Iris pigment epithelial cell (primary cell): Measurements from ENCODE around the gene DCAF17.
"Not testable (repeated sequence)": the region's sequence is repeated elsewhere in the genome, so short reads cannot be mapped to it uniquely, and the experiment has no call there.

ENCODE experiments used
- DNase-seq: peaks from one replicate; pipeline ENCODE4 v3.0.0-alpha.2; 2011; ENCODE audit warnings: low read depth

The DCAF17 gene

GRCh38 chr2:171513719-171514160 is 79.7 kb downstream of the DCAF17 start:
- DNase-seq, result no peak

DNA sequence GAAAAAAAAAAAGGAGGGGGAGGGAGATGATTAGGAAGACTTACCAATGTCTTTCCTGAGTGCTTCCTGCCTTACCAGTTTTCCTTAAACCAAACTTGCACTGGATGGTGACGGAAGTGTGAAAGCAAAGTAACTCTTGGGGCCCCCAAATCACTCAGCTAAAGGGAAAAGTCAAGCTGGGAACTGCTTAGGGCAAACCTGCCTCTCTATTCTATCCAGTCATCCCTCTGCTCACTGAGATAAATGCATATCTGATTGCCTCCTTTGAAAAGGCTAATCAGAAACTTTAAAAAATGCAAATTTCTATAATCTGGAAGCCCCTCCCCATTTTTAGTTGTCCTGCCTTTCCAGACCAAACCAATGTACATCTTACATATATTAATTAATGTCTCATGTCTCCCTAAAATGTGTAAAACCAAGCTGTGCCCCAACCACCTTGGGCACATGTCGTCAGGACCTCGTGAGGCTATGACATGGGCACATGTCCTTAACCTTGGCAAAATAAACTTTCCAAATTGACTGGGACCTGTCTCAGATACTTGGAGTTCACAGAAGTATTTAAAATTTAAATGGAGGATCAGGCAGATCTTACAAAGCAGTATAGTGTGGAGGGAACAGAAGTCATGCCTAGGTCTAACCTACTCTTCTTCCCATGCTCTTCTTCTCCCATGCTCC is 81.0 kb downstream of the DCAF17 start:
- no peak for DNase-seq

DNA sequence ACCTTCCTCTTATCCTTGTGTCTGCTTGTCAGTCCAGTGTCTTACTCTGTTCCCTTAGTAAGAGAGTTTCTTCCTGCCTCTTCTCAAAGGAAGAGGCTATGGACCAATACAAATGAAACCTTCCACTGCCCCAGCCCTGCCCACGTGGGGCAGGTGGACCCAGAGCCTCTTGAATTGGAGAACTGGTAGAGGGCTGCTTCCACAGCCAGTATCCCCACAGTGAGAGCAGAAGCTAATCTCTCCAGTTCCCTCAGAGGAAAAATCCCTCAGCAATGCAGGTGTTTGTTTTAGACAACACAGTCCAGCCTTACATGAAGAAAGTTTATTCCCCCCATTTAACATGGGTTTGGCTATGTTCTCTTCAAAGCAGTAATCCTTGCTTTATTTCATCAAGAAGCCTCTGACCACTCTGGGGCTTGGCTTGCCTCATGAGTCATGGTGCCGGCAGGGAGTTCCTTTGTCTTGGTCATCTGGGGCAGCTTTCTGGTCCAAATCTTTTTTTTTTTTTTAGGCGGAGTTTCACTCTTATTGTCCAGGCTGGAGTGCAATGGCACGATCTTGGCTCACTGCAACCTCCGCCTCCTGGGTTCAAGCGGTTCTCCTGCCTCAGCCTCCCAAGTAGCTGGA is 81.8 kb downstream of the DCAF17 start:
- DNase-seq, result peak; percentile 79

- DNase-seq, result no peak
Measured at GRCh38 chr2:171516793-171517192, 82.8 kb downstream of the DCAF17 start.

GRCh38 chr2:171520471-171520870 is 86.4 kb downstream of the DCAF17 start:
- no peak for DNase-seq

GRCh38 chr2:171521361-171522051 is 87.5 kb downstream of the DCAF17 start:
- no peak for DNase-seq

GRCh38 chr2:171522052-171522787 is 88.2 kb downstream of the DCAF17 start, which contains the start of gene CYBRD1:
TSS of gene CYBRD1 (plus strand) at chr2:171522474. CDS start at chr2:171522546, 72 bp downstream.
- peak; percentile 90 for DNase-seq

GRCh38 chr2:171522788-171523087 is 88.7 kb downstream of the DCAF17 start:
- peak; percentile 67 for DNase-seq

GRCh38 chr2:171523088-171524017 is 89.3 kb downstream of the DCAF17 start:
- peak; percentile 86 for DNase-seq

- peak; percentile 65 for DNase-seq
Measured at GRCh38 chr2:171524018-171524401, 90.0 kb downstream of the DCAF17 start.

GRCh38 chr2:171529914-171530313 is 95.9 kb downstream of the DCAF17 start:
- DNase-seq, result no peak

- DNase-seq, result no peak
Measured at GRCh38 chr2:171530378-171530777, 96.4 kb downstream of the DCAF17 start.

DNA sequence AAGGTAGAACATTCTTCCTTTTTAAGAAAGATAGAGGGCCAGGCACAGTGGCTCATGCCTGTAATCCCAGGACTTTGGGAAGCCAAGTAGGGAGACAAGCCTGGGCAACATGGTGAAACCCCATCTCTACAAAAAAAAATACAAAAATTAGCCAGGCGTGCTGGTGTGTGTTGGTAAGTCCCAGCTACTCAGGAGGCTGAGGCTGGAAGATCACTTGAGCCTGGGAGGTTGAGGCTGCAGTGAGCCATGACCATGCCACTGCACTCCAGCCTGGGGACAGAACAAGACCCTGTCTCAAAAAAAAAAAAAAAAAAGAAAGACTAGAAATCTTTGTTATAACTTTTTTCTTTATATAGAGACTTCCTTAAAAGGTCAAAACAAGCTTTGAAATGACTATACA is 96.8 kb downstream of the DCAF17 start:
- not testable (repeated sequence) for DNase-seq

- peak; percentile 90 for DNase-seq
Measured at GRCh38 chr2:171531291-171531690, 97.3 kb downstream of the DCAF17 start.

- DNase-seq, result peak; percentile 35
Measured at GRCh38 chr2:171531836-171532450, 97.9 kb downstream of the DCAF17 start.

DNA sequence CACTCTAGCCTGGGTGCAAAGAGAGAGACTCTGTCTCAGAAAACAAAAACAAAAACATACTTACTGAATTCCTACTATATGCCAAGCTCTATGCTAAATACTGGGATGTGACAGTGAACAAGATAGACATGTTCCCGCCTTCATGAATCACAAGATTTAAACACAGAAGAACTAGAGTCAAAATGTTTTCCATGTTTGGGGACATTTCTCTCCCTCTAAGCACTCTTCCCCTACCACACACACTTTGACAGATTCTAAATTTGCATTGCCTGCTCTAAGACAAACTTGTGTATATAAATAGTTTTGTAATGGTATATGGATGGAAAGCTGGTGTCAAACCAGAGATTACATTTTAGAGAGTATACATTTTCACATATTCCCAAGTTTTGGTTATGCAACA is 99.3 kb downstream of the DCAF17 start:
- DNase-seq, result no peak
